Motor neuron (in vitro differentiated cells): ENCODE data around the gene HIC1. TPM values are rescaled to one million over a fixed set of nuclear protein-coding genes. Genes with fewer than 3 reads are reported as not detected.

ENCODE experiments used
- ATAC-seq, 8 experiments: fragments of 200-7000 bp; cut with Tn5 transposase; replicated peaks in 6 of 8; 2 replicates each; pipeline ENCODE4 v1.8.0; 2021; ENCODE audit warnings: mild to moderate bottlenecking in 8 of 8, moderate library complexity in 8 of 8
- H3K27ac ChIP-seq, 2 donors: fragments of 250-450 bp; sonication (Bioruptor Pico); 2 replicates each; pipeline ENCODE4 v1.9.0; 2021; ENCODE audit warnings: antibody characterized with exemption in 2 of 2, mild to moderate bottlenecking in 2 of 2, moderate library complexity in 1 of 2
- H3K4me1 ChIP-seq, 2 donors: fragments of 250-450 bp; sonication (Bioruptor Pico); replicated peaks in 1 of 2; 2 replicates each; pipeline ENCODE4 v1.6.1; 2021; ENCODE audit warnings: antibody characterized with exemption in 2 of 2, mild to moderate bottlenecking in 2 of 2, moderate library complexity in 1 of 2
- H3K4me3 ChIP-seq, 5 donors: fragments of 250-450 bp; sonication (Bioruptor Pico); 2 replicates each; pipeline ENCODE4 v1.9.0; 2021; ENCODE audit warnings: antibody characterized with exemption in 5 of 5, mild to moderate bottlenecking in 5 of 5, moderate library complexity in 4 of 5
- WGBS, 10 experiments: fragments of 450-650 bp; shearing (Covaris generic); methylation state at CpG; one replicate each; pipeline ENCODE4 v1.0.0; 2022; 5-methylcytosine and 5-hydroxymethylcytosine counted together
- in situ Hi-C, 9 experiments: fragments of 400-800 bp; cut with MboI; loops; one replicate each; pipeline ENCODE4 v1.15.0; 2021; ENCODE audit warnings: low sequenced_read_pairs in 9 of 9, low pct_unique_long_range_greater_than_20kb in 2 of 9; ENCODE audit not compliant: unreplicated experiment in 9 of 9
- total RNA-seq, 8 experiments: library from RNA; unstranded; fragments of 300-600 nt; gene quantifications; 2 replicates each; pipeline versions ENCODE4 v1.2.3 to v1.2.4, GENCODE V29; 2022

Gene HIC1
- total RNA-seq, 8 experiments from 2014 or later = 0.71 to 24.0 (median 6.7) TPM

GRCh38 chr17:2028234-2028614 lies 26.7 kb upstream of the HIC1 start:
- in situ Hi-C loops = loop anchor here (5.0 to 25.0 kb wide), 5 partner anchors 113 to 316 kb away; partner anchors contain the start of genes TLCD2 (in 4 of the 9) and WDR81 (in 4 of the 9)
- Histone ChIP-seq H3K27ac (no peak overlapping the region), H3K4me1 (peaks cover 16 to 23% of the 10 kb centered on the region in 2 donors), H3K4me3 (no peak overlapping the region)
- 79 to 83% methylated on average over 1 to 3 of the region's 5 CpGs; no CpG with 5 or more reads in 8 of the 10 experiments for WGBS, 10 experiments
- ATAC-seq = no peak

- H3K4me3 ChIP-seq = no peak overlapping the region
- H3K27ac ChIP-seq = no peak overlapping the region
- in situ Hi-C loops = loop anchor here (5.0 to 25.0 kb wide), 5 partner anchors 114 to 316 kb away; partner anchors contain the start of genes TLCD2 (in 4 of the 9) and WDR81 (in 4 of the 9)
- no peak for ATAC-seq
- H3K4me1 ChIP-seq = peaks cover 13 to 21% of the 10 kb centered on the region in 2 donors
- WGBS, 10 experiments = 0 to 100% (median 100%) methylated on average over 1 of the region's 6 CpGs; no CpG with 5 or more reads in 7 of the 10 experiments
Observed at GRCh38 chr17:2028737-2029136, 26.2 kb upstream of the HIC1 start.

- WGBS, 10 experiments = 0 to 7% (median 0%) methylated on average over 3 to 13 of the region's 59 CpGs; no CpG with 5 or more reads in 3 of the 10 experiments
- in situ Hi-C loops = loop anchor here (5.0 to 25.0 kb wide), 5 partner anchors 115 to 318 kb away; partner anchors contain the start of genes TLCD2 (in 4 of the 9) and WDR81 (in 4 of the 9)
- peaks cover 16 to 24% of the 10 kb centered on the region in 2 donors for H3K4me1 ChIP-seq
- ATAC-seq = peak; percentile 77 to 87 (median 86)
- H3K4me3 ChIP-seq = peak within 1 kb of the TSS; percentile 81 to 99 (median 87)
- H3K27ac ChIP-seq = peak within 1 kb of the TSS; percentile 71 to 74
Observed at GRCh38 chr17:2029911-2030778, 24.8 kb upstream of the HIC1 start, which contains the start of gene DPH1. TSS of gene DPH1 (plus strand) at chr17:2030153. CDS start at chr17:2030170, 17 bp downstream.

GRCh38 chr17:2030779-2031163 lies 24.1 kb upstream of the HIC1 start:
- Histone ChIP-seq H3K4me3 (peak overlapping the region; percentile 81 to 99 (median 87)), H3K4me1 (peaks cover 16 to 23% of the 10 kb centered on the region in 2 donors), H3K27ac (peak overlapping the region; percentile 65 to 71)
- in situ Hi-C loops = loop anchor here in 6 of 9 experiments (10.0 to 25.0 kb wide), 3 partner anchors 118 to 318 kb away; partner anchors contain the start of genes TLCD2 (in 4 of the 6) and WDR81 (in 4 of the 6)
- peak in 3 of 8 experiments; percentile 34 to 47 (median 42) for ATAC-seq
- 0 to 60% (median 13%) methylated on average over 1 to 7 of the region's 10 CpGs; no CpG with 5 or more reads in 2 of the 10 experiments for WGBS, 10 experiments

GRCh38 chr17:2033153-2033552 lies 21.8 kb upstream of the HIC1 start:
- no peak overlapping the region for H3K27ac ChIP-seq
- peaks cover 16 to 27% of the 10 kb centered on the region in 2 donors for H3K4me1 ChIP-seq
- WGBS, 10 experiments = 60 to 100% (median 85%) methylated on average over 1 to 7 of the region's 7 CpGs; no CpG with 5 or more reads in 2 of the 10 experiments
- in situ Hi-C loops = loop anchor here in 6 of 9 experiments (10.0 to 25.0 kb wide), 3 partner anchors 121 to 321 kb away; partner anchors contain the start of genes TLCD2 (in 4 of the 6) and WDR81 (in 4 of the 6)
- ATAC-seq = no peak
- H3K4me3 ChIP-seq = no peak overlapping the region

- no peak overlapping the region for H3K4me3 ChIP-seq
- ATAC-seq = no peak
- H3K4me1 ChIP-seq = peaks cover 9 to 17% of the 10 kb centered on the region in 2 donors
- H3K27ac ChIP-seq = no peak overlapping the region
- no CpG with 5 or more reads among the region's 7 CpGs for WGBS, 10 experiments
- in situ Hi-C loops = loop anchor here in 6 of 9 experiments (10.0 to 25.0 kb wide), 3 partner anchors 122 to 322 kb away; partner anchors contain the start of genes TLCD2 (in 4 of the 6) and WDR81 (in 4 of the 6)
Observed at GRCh38 chr17:2034157-2034556, 20.7 kb upstream of the HIC1 start.

- Histone ChIP-seq H3K4me1 (peaks cover 7 to 17% of the 10 kb centered on the region in 2 donors), H3K27ac (no peak overlapping the region), H3K4me3 (no peak overlapping the region)
- peak in 1 of 8 experiments; percentile 6 for ATAC-seq
- in situ Hi-C loops = loop anchor here in 6 of 9 experiments (10.0 to 25.0 kb wide), 3 partner anchors 123 to 323 kb away; partner anchors contain the start of genes TLCD2 (in 4 of the 6) and WDR81 (in 4 of the 6)
- no CpG with 5 or more reads among the region's 9 CpGs for WGBS, 10 experiments
Observed at GRCh38 chr17:2034806-2035540, 19.9 kb upstream of the HIC1 start.

GRCh38 chr17:2035541-2036488 lies 19.1 kb upstream of the HIC1 start:
- in situ Hi-C loops = loop anchor here in 6 of 9 experiments (10.0 to 25.0 kb wide), 3 partner anchors 124 to 324 kb away; partner anchors contain the start of genes TLCD2 (in 4 of the 6) and WDR81 (in 4 of the 6)
- H3K4me3 ChIP-seq = no peak overlapping the region
- peaks cover 7 to 18% of the 10 kb centered on the region in 2 donors for H3K4me1 ChIP-seq
- WGBS, 10 experiments = 69 to 100% (median 80%) methylated on average over 1 to 6 of the region's 29 CpGs; no CpG with 5 or more reads in 4 of the 10 experiments
- H3K27ac ChIP-seq = no peak overlapping the region
- ATAC-seq = no peak

GRCh38 chr17:2037155-2037554 lies 17.7 kb upstream of the HIC1 start:
- Histone ChIP-seq H3K4me1 (peaks cover 8 to 16% of the 10 kb centered on the region in 2 donors), H3K27ac (no peak overlapping the region), H3K4me3 (no peak overlapping the region)
- in situ Hi-C loops = loop anchor here in 6 of 9 experiments (10.0 to 25.0 kb wide), 3 partner anchors 125 to 325 kb away; partner anchors contain the start of genes TLCD2 (in 4 of the 6) and WDR81 (in 4 of the 6)
- no peak for ATAC-seq
- 60 to 100% methylated on average over 1 to 2 of the region's 10 CpGs; no CpG with 5 or more reads in 8 of the 10 experiments for WGBS, 10 experiments

- Histone ChIP-seq H3K27ac (no peak overlapping the region), H3K4me1 (peaks cover 11 to 23% of the 10 kb centered on the region in 2 donors), H3K4me3 (no peak overlapping the region)
- WGBS, 10 experiments = 87 to 97% (median 93%) methylated on average over 2 to 6 of the region's 7 CpGs; no CpG with 5 or more reads in 5 of the 10 experiments
- in situ Hi-C loops = loop anchor here in 6 of 9 experiments (25.0 kb wide), 2 partner anchors 128 to 328 kb away; partner anchors contain the start of genes TLCD2 (in 4 of the 6) and WDR81 (in 4 of the 6)
- ATAC-seq = no peak
Observed at GRCh38 chr17:2040219-2040827, 14.6 kb upstream of the HIC1 start.
